T-cell (primary cell): ENCODE results near the gene SLC12A2. TPM values are rescaled to one million over a fixed set of nuclear protein-coding genes. Genes with fewer than 3 reads are reported as not detected.

ENCODE experiments used
- ATAC-seq, 4 experiments: fragments of 200-7000 bp in 3 of 4; fragments of 150-1000 bp in 1 of 4; cut with Tn5 transposase; replicated peaks in 1 of 4; 1 replicate in 3 of 4; 2 replicates in 1 of 4; pipeline ENCODE4 v1.10.0; 2021; ENCODE audit warnings: moderate library complexity in 3 of 4, mild to moderate bottlenecking in 2 of 4, moderate number of reproducible peaks in 1 of 4
- CTCF ChIA-PET, 2 donors: fragments of 300-600 bp; sonication (Branson Sonifier 250); formaldehyde crosslinking; loops; one replicate each; lab custom pipeline; 2022; ENCODE audit warnings: antibody characterized with exemption in 2 of 2; lab: Charles Lee
- POLR2A ChIA-PET, 2 donors: fragments of 300-600 bp; sonication (Branson Sonifier 250); formaldehyde crosslinking; loops; one replicate each; lab custom pipeline; 2022; ENCODE audit warnings: antibody characterized with exemption in 2 of 2; lab: Charles Lee
- DNase-seq, 35 experiments: peaks; one replicate each; pipeline versions ENCODE4 v3.0.0 to v3.0.0-alpha.2; 2013 to 2023
- H3K27ac ChIP-seq: one replicate; pipeline ENCODE4 v1.5.1; 2013; ENCODE audit warnings: low read length
- H3K27me3 ChIP-seq, 2 experiments: replicated peaks in 1 of 2; 1 replicate in 1 of 2; 2 replicates in 1 of 2; pipeline versions ENCODE4 v1.6.1 to v1.7.0; 2013; ENCODE audit warnings: low read length in 1 of 2, mixed read lengths in 1 of 2; ENCODE audit not compliant: control insufficient read depth in 2 of 2, insufficient read depth in 2 of 2; ENCODE audit errors: extremely low read depth in 1 of 2
- H3K36me3 ChIP-seq, 2 donors: 1 replicate in 1 of 2; 2 replicates in 1 of 2; pipeline versions ENCODE4 v1.6.1 to v1.7.0; 2013; ENCODE audit warnings: low read length in 1 of 2; ENCODE audit not compliant: control insufficient read depth in 2 of 2, insufficient read depth in 1 of 2; ENCODE audit errors: extremely low read depth in 1 of 2
- H3K4me1 ChIP-seq, 2 experiments: 1 replicate in 1 of 2; 2 replicates in 1 of 2; pipeline versions ENCODE4 v1.6.1 to v1.7.0; 2013; ENCODE audit warnings: low read length in 2 of 2, mixed read lengths in 1 of 2; ENCODE audit not compliant: insufficient read depth in 2 of 2, control insufficient read depth in 1 of 2; ENCODE audit errors: extremely low read depth in 1 of 2
- H3K4me3 ChIP-seq, 2 donors: 1 replicate in 1 of 2; 2 replicates in 1 of 2; pipeline versions ENCODE4 v1.5.1 to v1.7.0; 2013; ENCODE audit warnings: mild to moderate bottlenecking in 2 of 2, low read length in 1 of 2, moderate library complexity in 1 of 2; ENCODE audit not compliant: control insufficient read depth in 1 of 2; ENCODE audit errors: extremely low read depth in 1 of 2
- H3K9me3 ChIP-seq: 2 replicates; pipeline ENCODE4 v1.7.0; 2013
- H3K27ac Mint-ChIP-seq, 2 donors: one replicate each; pipeline ENCODE4 v1.8.0; 2020 to 2021; ENCODE audit warnings: mild to moderate bottlenecking in 2 of 2, mixed read lengths in 2 of 2
- H3K27me3 Mint-ChIP-seq, 2 donors: one replicate each; pipeline ENCODE4 v1.8.0; 2021 to 2022; ENCODE audit warnings: mixed read lengths in 2 of 2
- H3K36me3 Mint-ChIP-seq: one replicate; pipeline ENCODE4 v1.8.0; 2021; ENCODE audit warnings: mixed read lengths
- H3K4me1 Mint-ChIP-seq, 3 donors: one replicate each; pipeline ENCODE4 v1.8.0; 2020 to 2022; ENCODE audit warnings: mixed read lengths in 3 of 3, mild to moderate bottlenecking in 1 of 3
- H3K4me3 Mint-ChIP-seq, 3 donors: one replicate each; pipeline ENCODE4 v1.8.0; 2020 to 2022; ENCODE audit warnings: mild to moderate bottlenecking in 3 of 3, mixed read lengths in 3 of 3, moderate library complexity in 3 of 3
- H3K9me3 Mint-ChIP-seq, 3 donors: one replicate each; pipeline ENCODE4 v1.8.0; 2020 to 2022; ENCODE audit warnings: mixed read lengths in 3 of 3
- WGBS: methylation state at CpG from one replicate; pipeline ENCODE4 v1.1.5; 2013; ENCODE audit warnings: missing lambda C conversion rate; ENCODE audit not compliant: insufficient coverage; 5-methylcytosine and 5-hydroxymethylcytosine counted together
- total RNA-seq, 35 experiments: library from RNA in 6 of 35; stranded (reverse) in 6 of 35; fragments of 120-200 nt in 1 of 35; gene quantifications; one replicate each; pipeline versions ENCODE4 v1.2.1 to v1.2.4 and lab custom pipeline; 2013 to 2026

The SLC12A2 gene
- total RNA-seq, 5 donors from 2014 or later (not counting 1 experiment from before 2014, with no cell fraction given), result 10.5 to 15.9 (median 12.4) TPM

DNA sequence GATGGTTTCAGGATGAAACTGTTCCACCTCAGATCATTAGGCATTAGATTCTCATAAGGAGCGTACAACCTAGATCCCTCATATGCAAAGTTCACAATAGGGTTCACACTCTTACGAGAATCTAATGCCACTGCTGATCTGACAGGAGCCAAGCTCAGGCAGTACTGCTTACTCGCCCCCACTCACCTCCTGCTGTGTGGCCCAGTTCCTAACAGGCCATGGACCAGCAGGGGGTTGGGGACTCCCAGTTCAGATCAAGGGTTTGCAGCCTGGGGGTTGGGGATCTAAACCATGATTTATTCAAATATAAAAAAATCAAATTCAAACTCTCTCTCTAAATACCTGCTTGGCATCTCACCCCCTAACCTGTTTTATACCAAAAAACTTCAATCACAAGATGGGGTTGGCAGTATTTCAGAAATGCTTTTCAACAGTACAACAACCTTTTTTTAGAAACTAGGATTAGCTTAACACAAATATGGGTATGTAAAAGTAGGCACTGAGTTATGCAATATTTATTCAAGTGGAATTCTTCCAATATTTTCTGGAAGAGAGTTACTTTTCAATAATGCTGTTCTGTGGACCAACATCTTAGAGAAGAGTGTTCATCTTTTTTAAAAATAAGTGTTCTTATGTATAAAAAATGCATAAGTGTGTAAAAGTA lies 30.1 kb upstream of the SLC12A2 start:
- Histone ChIP-seq H3K4me3 (no peak overlapping the region), H3K36me3 (no peaks in the 10 kb centered on the region), H3K4me1 (no peaks in the 10 kb centered on the region), H3K27me3 (no peaks in the 10 kb centered on the region), H3K27ac (no peak overlapping the region), H3K9me3 (no peaks in the 10 kb centered on the region)
- Mint-ChIP-seq H3K36me3 (peaks cover 62% of the 10 kb centered on the region), H3K4me1 (peaks cover 1 to 8% (median 5%) of the 10 kb centered on the region in 3 donors), H3K4me3 (no peak overlapping the region), H3K27ac (no peak overlapping the region), H3K9me3 (peaks cover 0 to 13% (median under 1%) of the 10 kb centered on the region in 3 donors), H3K27me3 (no peaks in the 10 kb centered on the region)
- POLR2A ChIA-PET, result no interaction called here
- ATAC-seq, result no peak
- DNase-seq, result no peak
- CTCF ChIA-PET, result no interaction called here
- 93% methylated on average over 3 of the region's 3 CpGs for WGBS

DNA sequence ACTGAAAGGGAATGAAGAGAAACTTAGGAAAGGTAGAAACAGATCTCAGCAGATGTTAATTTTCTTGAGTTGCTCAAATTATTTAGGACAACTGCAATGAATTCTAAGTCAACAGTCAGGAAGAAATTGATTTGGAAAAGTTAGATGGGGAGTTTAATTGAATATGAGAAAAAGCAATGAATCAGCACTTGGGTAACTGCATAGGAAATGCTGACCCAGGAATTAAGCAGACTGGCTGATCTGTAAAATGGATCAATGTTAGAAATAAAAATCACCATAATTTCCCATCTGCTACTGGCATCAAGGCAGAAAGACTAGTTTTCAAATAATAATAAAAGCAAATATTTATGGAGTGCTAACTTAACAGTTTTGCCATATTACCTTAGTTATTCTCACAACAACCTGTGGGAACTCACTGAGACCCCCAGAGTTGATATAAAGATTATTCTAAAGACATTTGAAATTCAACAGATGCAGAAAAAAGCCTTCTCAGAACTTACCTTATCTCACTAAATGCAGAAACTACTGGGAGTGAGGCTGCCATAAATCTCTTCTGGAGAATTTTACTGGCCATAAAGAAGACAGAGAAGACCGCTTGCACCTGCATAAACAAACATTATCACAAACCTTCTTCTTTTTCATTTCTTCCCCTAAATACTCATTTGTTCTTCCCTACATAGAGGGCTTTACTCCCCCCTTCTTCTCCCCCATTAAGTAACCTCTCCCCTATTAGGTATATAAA lies 22.8 kb upstream of the SLC12A2 start:
- Mint-ChIP-seq H3K27me3 (no peaks in the 10 kb centered on the region), H3K4me3 (no peak overlapping the region), H3K36me3 (peaks cover 42% of the 10 kb centered on the region), H3K27ac (no peak overlapping the region), H3K4me1 (peaks cover 0 to 19% (median 1%) of the 10 kb centered on the region in 3 donors), H3K9me3 (no peaks in the 10 kb centered on the region)
- no peak for DNase-seq
- Histone ChIP-seq H3K9me3 (no peaks in the 10 kb centered on the region), H3K4me1 (no peaks in the 10 kb centered on the region), H3K4me3 (no peak overlapping the region), H3K36me3 (no peaks in the 10 kb centered on the region), H3K27ac (no peak overlapping the region), H3K27me3 (no peaks in the 10 kb centered on the region)
- no peak for ATAC-seq
- 100% methylated on average over 1 of the region's 1 CpG for WGBS
- ChIA-PET CTCF (no interaction called here), POLR2A (no interaction called here)

DNA sequence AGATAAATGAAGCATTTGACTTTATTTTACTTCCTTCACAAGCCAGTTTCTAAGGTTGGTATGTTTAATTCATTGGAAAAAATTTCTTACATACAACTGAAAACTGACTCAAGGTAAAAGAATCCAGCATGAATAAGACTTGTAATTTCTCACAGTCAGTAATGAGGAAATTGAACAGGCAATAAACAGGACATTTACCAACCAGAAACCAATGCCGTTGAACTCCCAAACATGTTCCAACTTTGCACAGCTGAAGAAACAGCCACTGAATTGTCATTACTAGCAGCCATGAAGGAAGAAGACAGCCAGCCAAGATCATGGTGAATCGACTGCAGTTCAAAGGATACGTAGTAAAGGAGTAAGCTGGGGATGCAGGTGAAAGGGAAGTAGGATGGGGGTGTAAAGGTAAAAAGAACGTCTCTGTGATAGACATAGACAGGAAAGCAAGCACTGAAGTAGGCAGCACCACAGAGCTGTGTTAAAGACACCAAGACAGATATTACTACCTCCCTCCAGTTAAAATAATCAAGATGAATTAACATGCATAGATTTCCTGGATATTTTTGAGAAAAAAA lies 21.3 kb upstream of the SLC12A2 start:
- Mint-ChIP-seq H3K4me1 (peaks cover 0 to 24% (median 1%) of the 10 kb centered on the region in 3 donors), H3K9me3 (no peaks in the 10 kb centered on the region), H3K4me3 (no peak overlapping the region), H3K27me3 (no peaks in the 10 kb centered on the region), H3K27ac (no peak overlapping the region), H3K36me3 (peaks cover 41% of the 10 kb centered on the region)
- H3K27ac ChIP-seq, result no peak overlapping the region
- H3K4me3 ChIP-seq, result no peak overlapping the region
- no peaks in the 10 kb centered on the region for H3K4me1 ChIP-seq
- ChIA-PET POLR2A (no interaction called here), CTCF (interaction anchor here in 1 of 2 donors (0.6 kb wide), 1 partner anchor 138 kb away, joined by 3 read pairs; no protein-coding TSS in a partner anchor)
- 100% methylated on average over 1 of the region's 4 CpGs for WGBS
- H3K36me3 ChIP-seq, result no peaks in the 10 kb centered on the region
- no peak for DNase-seq
- no peaks in the 10 kb centered on the region for H3K9me3 ChIP-seq
- ATAC-seq, result no peak
- no peaks in the 10 kb centered on the region for H3K27me3 ChIP-seq

DNA sequence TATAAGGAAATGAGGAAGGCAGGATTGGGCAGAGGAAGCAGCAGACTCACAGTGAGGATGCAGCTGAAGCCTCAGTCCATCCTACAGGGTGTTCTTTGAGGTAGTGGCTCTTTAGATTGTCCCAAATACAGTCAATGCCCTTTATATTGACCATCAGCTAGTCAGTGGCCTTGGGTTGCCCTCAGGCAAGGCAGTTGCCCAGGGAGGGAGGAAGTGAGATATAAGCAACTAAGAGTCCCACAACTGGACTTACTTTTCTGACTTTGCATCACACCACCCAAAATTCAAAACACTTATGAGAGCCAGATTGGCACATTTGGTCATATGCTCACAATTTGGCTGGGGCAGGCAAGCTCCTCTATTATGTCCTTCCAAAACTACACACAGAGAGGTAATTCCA lies 9.4 kb upstream of the SLC12A2 start:
- peaks cover 18% of the 10 kb centered on the region for H3K36me3 Mint-ChIP-seq
- H3K9me3 Mint-ChIP-seq, result no peaks in the 10 kb centered on the region
- Histone ChIP-seq H3K27ac (no peak overlapping the region), H3K36me3 (no peaks in the 10 kb centered on the region), H3K9me3 (no peaks in the 10 kb centered on the region), H3K4me3 (no peak overlapping the region), H3K4me1 (peaks cover 0 to 6% of the 10 kb centered on the region in 2 experiments), H3K27me3 (no peaks in the 10 kb centered on the region)
- no peaks in the 10 kb centered on the region for H3K27me3 Mint-ChIP-seq
- peaks cover 16 to 29% (median 24%) of the 10 kb centered on the region in 3 donors for H3K4me1 Mint-ChIP-seq
- H3K27ac Mint-ChIP-seq, result no peak overlapping the region
- ChIA-PET CTCF (no interaction called here), POLR2A (no interaction called here)
- ATAC-seq (no peak), DNase-seq (no peak)
- no peak overlapping the region for H3K4me3 Mint-ChIP-seq

DNA sequence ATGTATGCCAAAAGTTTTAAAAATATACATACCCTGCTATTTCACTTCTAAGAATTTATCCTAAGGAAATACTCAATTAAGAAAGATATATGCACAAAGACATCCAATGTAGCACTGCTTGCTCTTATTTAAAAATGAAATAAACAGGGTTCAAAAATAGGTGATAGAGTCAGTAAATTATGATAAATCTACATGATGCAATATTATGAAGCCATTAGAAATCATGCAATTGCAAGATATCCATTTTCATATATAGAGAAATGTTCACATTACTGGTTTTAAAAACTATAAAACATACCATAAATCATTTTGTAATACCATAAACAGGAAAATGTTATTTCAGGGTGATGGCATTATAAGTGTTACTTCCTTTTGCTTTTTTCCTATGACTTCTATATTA lies 8.6 kb upstream of the SLC12A2 start:
- no peaks in the 10 kb centered on the region for H3K36me3 ChIP-seq
- H3K4me1 Mint-ChIP-seq, result peaks cover 21 to 32% (median 26%) of the 10 kb centered on the region in 3 donors
- H3K4me3 ChIP-seq, result no peak overlapping the region
- H3K27me3 ChIP-seq, result no peaks in the 10 kb centered on the region
- DNase-seq (no peak), ATAC-seq (no peak)
- H3K4me3 Mint-ChIP-seq, result no peak overlapping the region
- H3K4me1 ChIP-seq, result peaks cover 5 to 9% of the 10 kb centered on the region in 2 experiments
- no peaks in the 10 kb centered on the region for H3K9me3 ChIP-seq
- CTCF ChIA-PET, result no interaction called here
- H3K27ac Mint-ChIP-seq, result no peak overlapping the region
- POLR2A ChIA-PET, result interaction anchor here in 1 of 2 donors (0.7 kb wide), 1 partner anchor 52 kb away, joined by 11 read pairs; no protein-coding TSS in a partner anchor
- peaks cover 18% of the 10 kb centered on the region for H3K36me3 Mint-ChIP-seq
- no peak overlapping the region for H3K27ac ChIP-seq
- no peaks in the 10 kb centered on the region for H3K27me3 Mint-ChIP-seq
- H3K9me3 Mint-ChIP-seq, result no peaks in the 10 kb centered on the region

DNA sequence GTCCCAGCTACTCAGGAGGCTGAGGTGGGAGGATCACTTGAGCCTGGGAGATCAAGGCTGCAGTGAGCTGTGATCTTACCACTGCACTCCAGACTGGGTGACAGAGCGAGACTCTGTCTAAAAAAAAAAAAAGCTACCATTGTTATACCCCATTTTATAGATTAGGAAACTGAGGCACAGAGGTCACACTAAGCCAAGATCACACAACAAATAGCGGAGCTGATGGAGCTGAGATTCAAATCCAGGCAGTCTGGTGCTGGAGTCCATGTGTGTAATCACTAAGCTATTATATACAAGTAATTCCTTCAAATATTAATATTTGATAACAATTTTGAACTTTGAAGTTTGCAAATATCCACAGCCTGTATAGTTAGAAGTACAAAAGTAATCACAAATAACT lies 6.0 kb upstream of the SLC12A2 start:
- no peaks in the 10 kb centered on the region for H3K27me3 ChIP-seq

More for the DNA sequence above, 6.0 kb upstream of the SLC12A2 start:
- WGBS, result no CpG with 5 or more reads among the region's 2 CpGs
- Mint-ChIP-seq H3K4me3 (no peak overlapping the region), H3K27ac (no peak overlapping the region), H3K36me3 (peaks cover 18% of the 10 kb centered on the region), H3K27me3 (no peaks in the 10 kb centered on the region), H3K9me3 (no peaks in the 10 kb centered on the region), H3K4me1 (peaks cover 47 to 56% (median 49%) of the 10 kb centered on the region in 3 donors)
- ATAC-seq (no peak), DNase-seq (no peak)
- Histone ChIP-seq H3K4me1 (peaks cover 18 to 24% of the 10 kb centered on the region in 2 experiments), H3K36me3 (no peaks in the 10 kb centered on the region), H3K27ac (no peak overlapping the region), H3K4me3 (no peak overlapping the region), H3K9me3 (no peaks in the 10 kb centered on the region)
- POLR2A ChIA-PET, result interaction anchor here (0.6 to 1.1 kb wide), 5 partner anchors 9 to 65 kb away, joined by 3 to 7 read pairs (median 3); no protein-coding TSS in a partner anchor
- CTCF ChIA-PET, result interaction anchor here (0.6 to 1.4 kb wide), 4 partner anchors 65 to 1272 kb away, joined by 3 to 4 read pairs (median 4); no protein-coding TSS in a partner anchor
